ENCODE data around the gene STK38.

DNA sequence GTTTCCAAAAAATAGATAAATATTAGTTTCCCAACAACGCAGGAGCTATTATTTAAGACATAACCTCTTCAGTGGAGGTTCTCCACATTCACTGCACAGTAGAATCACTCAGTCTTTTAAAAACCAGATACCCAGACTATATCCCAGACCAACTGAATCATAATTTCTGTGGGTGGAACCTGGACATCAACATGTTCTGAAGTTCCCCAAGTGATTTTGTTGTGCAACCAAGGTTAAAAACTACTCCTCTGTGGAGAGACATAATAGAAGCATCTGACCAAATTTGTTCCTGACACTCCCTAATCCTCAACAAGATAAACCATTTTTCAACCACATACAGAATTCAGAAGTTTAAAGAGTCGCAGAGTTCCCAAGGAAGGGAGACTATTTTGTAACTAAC, 42.3 kb downstream of the STK38 start:
- TF ChIP-seq POLR2A (IDR thresholded peaks at IDR 0.05): no peak
- TF ChIP-seq, protein P1, sequence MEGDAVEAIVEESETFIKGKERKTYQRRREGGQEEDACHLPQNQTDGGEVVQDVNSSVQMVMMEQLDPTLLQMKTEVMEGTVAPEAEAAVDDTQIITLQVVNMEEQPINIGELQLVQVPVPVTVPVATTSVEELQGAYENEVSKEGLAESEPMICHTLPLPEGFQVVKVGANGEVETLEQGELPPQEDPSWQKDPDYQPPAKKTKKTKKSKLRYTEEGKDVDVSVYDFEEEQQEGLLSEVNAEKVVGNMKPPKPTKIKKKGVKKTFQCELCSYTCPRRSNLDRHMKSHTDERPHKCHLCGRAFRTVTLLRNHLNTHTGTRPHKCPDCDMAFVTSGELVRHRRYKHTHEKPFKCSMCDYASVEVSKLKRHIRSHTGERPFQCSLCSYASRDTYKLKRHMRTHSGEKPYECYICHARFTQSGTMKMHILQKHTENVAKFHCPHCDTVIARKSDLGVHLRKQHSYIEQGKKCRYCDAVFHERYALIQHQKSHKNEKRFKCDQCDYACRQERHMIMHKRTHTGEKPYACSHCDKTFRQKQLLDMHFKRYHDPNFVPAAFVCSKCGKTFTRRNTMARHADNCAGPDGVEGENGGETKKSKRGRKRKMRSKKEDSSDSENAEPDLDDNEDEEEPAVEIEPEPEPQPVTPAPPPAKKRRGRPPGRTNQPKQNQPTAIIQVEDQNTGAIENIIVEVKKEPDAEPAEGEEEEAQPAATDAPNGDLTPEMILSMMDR (IDR thresholded peaks at IDR 0.05): no peak

All from breast epithelium (tissue), 3 donors.